ENCODE measurements around the gene CIDEA.
"Not testable (repeated sequence)": the region's sequence is repeated elsewhere in the genome, so short reads cannot be mapped to it uniquely, and the experiment has no call there.

Gene CIDEA

DNA sequence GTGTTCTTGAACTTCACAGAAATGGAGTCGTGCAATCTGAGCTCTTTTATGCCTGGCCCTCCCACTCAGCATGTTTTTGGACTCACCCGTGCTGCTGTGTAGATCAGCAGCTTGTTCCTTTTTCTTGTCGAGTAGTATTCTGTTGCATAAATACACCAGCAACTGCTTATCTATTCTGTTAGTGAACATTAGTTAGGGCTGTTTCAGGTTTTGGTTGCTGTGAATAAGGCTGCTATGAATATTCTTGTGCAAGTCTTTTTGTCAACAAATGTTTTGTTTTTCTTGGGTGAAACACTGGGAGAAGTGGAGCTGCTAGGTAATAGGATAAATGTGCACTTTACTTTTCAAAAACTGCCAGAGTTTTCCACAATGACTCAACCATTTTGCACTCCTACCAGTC is 15.3 kb upstream of the CIDEA start:
- no peak for DNase-seq (ENCODE audit: low read depth in 3 of 3, low spot score in 1 of 3)

DNA sequence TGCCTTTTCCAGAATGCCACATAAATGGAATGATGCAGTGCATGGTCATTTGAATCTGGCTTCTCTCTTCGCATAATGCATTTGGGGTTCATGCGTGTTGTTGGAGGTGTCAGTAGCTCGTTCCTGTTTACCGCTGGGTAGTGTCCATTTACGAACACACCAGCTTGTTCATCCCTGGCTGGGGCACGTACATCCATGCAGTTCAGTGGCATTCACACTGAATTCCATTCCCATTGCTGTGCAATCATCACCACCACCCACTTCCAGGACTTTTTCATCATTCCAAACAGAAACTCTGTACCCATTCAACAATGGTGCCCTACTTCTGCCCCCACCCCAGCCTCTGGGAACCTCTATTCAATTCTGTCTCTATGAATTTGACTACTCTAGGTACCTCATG is 14.7 kb upstream of the CIDEA start:
- DNase-seq (ENCODE audit: low read depth in 3 of 3, low spot score in 1 of 3), result no peak

DNA sequence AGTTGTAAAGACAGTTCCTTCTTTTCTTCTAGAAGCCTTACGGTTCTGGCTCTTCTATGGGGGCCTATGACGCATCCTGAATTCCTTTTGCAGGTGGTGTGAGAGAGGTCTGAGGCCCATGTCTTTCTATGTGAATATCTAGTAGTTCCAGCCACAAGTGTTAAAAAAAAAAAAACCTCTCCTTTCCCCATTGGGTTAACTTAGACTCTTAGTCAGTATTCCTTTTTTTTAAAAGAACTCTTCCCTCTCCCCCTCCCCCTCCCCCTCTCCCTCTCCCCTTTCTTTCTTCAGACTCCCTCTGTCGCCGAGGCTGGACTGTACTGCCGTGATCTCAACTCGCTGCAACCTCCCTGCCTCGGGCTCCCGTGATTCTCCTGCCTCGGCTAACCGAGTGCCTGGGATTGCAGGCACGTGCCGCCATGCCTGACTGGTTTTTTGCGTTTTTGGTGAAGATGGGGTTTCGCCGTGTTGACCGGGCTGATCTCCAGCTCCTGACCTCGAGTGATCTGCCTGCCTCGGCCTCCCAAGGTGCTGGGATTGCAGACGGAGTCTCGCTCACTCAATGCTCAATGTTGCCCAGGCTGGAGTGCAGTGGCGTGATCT is 11.4 kb upstream of the CIDEA start:
- no peak for DNase-seq (ENCODE audit: low read depth in 3 of 3, low spot score in 1 of 3)

DNA sequence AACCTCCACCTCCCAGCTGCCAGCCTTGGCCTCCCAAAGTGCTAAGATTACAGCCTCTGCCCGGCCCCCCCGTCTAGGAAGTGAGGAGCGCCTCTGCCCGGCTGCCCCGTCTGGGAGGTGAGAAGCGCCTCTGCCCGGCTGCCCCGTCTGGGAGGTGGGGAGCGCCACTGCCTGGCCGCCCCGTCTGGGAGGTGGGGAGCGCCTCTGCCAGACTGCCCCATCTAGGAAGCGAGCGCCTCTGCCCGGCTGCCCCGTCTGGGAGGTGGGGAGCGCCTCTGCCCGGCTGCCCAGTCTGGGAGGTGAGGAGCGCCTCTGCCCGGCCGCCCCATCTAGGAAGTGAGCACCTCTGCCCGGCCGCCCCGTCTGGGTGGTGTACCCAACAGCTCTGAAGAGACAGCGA is 10.9 kb upstream of the CIDEA start:
- not testable (repeated sequence) for DNase-seq (ENCODE audit: low read depth in 3 of 3, low spot score in 1 of 3)

DNA sequence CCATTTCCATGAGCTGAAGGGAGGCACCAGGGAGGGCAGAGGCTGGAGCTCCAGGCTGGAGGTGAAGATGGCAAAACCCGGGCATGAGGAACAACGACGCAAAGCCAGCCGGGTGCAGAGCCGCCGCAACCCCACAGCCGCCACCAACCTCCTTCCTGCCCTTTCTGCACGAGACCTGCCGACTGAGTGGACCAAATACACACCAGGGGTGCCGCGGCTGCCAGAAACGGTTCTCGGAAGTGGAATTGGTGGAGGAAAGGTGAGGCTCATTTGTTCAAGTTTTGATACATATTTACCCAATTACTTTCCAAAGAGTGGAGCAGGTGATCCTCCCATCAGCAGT is 8.4 kb upstream of the CIDEA start:
- no peak for DNase-seq (ENCODE audit: low read depth in 3 of 3, low spot score in 1 of 3)

DNA sequence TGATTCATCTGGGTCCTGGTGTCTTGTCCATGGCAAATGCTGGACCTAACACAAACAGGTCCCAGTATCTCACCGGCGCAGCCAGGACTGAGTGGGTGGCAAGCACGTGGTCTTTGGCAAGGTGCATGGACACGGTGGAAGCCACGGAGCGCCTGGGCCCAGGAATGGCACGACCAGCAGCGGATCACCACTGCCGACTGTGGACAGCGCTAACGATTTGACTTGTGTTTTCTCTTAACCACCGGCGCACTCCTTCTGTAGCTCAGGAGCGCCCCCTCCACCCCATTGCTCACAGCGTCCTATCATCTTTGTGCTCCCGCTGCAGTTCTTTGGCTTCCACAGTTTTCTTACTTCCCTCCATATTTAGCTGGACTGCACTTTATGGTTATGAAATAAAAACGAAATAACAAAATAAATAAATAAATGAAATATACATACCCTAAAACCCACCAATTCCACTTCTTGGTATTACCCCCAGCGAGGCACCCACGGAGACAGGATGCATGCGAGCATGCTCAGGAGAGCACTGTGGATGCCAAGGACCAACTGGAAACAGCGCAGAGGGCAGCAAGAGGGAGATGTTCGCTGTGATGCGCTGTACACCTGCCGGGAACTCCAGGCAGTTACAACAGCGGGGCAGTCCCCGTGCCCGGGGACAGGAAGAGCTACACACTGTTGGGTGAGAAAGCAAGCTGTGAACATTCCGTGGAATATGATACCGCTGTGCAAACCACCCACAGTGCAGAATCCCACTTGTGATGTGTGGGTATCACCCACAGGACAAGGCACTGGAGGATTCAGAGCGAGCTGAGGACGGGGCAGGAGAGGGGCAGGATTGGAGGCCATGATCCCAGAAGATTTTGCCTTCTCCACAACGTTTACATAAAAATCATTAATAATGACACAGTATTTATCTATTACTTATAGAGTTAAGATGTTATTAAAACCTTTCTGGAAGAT is 7.0 kb upstream of the CIDEA start:
- no peak for DNase-seq (ENCODE audit: low read depth in 3 of 3, low spot score in 1 of 3)

DNA sequence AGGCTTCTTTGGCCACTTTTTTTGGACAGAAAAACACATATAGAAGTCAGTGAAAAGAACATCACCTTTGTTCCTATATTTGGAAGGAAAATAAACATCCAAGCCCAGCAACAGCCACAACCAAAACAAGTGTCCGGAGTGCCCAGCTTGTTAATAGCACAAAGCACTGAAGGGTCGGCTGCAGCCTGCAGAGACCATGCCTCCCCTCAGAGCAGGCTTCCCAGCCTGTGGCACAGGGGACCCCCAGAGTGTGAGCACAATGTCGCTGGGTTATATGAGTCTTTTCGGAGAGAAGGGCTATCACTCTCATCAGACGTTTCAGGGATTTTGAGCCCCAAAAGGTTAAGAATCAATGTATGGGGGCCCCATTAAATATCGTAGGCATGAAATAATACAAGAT is 6.2 kb upstream of the CIDEA start:
- no peak for DNase-seq (ENCODE audit: low read depth in 3 of 3, low spot score in 1 of 3)

DNA sequence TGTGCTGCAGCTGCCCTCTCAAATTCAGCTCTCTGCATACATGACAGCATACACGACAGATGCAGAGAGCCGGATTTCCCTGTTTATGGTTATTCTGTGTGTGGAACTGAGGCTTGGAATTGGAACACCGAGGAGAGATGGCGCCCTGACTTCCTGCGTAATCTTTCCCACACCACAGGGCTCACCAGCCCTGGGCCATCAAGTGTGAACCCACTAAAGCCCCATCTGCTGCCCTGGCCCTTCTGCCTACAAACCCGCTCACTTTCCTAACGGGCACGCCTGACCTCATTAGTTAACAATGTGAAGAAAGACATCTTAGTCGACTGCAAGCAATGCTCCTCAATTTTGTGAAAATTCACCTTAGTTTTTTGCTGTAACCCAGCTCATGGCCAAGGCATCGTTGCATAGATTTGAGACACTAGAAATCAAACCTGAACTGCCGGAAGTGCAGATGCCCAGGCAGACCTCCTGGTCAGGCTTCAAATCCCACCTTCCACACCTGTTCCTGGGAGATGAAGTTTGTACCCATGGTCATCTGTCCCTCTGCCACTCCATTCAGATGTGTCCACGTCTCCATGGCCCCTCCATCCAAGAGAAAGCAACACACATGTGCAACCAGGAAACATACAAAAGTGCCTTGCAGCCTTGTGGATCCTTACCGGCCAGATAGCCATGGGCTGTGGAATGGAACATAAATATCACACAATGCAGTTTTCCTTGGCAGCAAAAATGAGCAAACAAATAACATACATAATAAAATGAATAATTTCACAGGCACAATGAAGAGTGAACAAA is 5.0 kb upstream of the CIDEA start:
- no peak for DNase-seq (ENCODE audit: low read depth in 3 of 3, low spot score in 1 of 3)

DNA sequence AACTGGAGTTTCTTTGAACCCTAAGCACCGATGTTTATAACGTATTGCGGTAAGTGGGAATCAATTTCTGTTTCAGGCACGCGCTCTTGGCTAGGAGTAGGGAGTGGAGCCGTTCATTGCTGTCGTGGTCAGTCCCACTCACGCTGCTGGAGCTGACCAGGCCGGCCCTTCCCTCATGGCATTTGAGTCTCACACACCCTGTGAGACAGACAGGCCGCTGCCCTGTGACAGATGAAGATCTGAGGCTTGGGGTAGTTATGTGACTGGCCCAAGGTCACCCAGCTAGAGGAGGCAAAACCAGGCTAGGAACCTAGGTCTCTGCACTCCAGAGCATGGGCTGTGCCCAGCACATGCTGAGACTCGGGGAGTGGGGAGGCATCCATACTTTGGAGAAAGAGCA is 2.9 kb upstream of the CIDEA start:
- no peak for DNase-seq (ENCODE audit: low read depth in 3 of 3, low spot score in 1 of 3)

DNA sequence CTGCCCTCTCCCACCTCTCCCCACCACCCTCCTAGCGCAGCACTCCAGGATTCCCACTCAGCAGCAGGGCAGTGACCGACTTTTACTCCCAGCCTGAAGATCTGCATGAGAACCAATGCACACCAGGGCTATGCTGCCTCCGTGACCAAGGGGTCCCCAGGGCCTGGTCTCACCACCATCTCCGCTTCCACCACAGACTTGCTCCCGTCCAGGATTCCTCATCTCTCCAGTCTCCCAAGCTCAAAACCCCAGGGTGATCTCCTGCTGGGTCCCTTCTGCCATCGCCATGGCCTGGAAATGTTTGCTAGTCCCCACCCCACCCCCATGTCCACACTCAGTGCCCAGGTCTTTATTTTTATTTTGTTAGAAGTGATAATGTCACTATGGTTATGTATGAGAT is 2.1 kb upstream of the CIDEA start:
- no peak for DNase-seq (ENCODE audit: low read depth in 3 of 3, low spot score in 1 of 3)

DNA sequence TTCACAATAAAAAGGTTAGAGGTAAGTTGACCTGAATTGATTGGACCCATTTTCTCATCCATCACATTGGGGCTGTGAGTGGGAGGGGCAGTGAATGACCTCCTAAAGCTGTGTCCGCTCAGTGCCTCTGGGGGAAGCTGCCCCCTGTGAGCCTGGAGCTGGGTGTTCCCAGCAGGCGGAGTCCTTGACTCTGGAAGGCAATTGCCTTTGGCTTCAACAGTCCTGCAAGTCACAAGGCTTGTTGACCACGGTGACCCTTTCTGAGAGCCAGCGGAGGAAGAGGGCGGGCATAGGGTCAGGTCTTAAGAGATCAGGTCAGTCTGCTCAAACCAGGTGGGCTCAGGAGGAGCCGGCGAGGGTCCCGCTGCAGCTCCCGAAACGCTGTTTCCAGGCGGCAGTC is 1.1 kb upstream of the CIDEA start:
- DNase-seq (ENCODE audit: low read depth in 3 of 3, low spot score in 1 of 3), result no peak

DNA sequence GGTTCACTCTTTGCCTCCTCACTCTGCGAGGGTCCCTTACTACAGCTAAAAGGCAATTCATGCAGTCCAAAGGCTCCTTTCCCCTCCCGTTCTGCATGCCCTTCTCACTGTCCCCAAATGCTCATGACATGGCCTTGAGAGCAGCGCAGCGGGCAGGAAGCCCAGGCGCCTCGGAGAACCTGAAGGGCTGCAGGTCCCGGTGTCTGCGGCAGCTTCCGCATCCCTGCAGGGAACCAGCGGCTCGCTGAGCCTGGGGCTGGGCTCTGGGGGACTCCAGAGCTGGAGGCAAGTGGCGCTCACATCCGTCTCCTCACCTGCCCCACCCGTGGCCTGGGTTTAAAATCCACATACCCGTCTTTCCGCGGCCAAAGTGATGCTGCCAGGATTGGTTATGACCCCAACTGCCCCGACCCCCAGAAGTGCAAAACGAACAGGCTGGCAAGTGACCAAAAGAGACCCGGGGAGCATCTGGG is 462 bp upstream of the CIDEA start:
- DNase-seq (ENCODE audit: low read depth in 3 of 3, low spot score in 1 of 3), result no peak

DNA sequence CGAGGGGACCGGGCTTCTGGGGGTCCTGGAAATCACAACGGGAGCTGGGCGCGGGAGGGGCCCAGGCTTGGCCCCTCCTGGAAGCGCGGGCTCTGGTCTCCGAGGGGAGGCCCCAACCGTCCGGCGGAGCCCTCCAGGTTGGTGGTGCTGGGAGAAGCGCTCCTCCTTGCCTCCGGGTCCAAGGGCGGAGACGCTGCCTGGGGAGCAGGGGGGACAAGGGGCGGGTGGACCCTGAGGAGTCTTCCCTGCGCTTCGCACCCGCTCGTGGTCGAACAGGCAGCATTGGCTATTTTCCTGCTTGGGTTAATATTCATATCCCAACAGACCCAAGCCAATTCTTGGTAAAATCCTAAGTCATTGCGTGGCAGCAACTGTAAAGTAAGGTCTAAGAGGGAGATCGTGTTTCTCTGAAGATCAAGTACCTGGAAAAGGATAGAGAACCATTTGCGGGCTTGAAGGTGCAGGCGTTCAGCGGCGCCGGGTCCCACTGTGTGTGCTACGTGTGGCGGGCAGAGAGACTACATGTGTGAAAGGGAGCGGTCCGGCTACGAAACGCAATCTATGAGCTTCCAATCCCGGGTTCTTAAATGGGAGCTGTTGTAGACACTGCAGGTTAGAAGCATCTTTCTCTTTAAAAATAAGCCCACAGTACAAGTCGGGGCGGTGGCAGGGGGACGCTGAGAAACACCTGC is 805 bp downstream of the CIDEA start:
- DNase-seq (ENCODE audit: low read depth in 3 of 3, low spot score in 1 of 3), result no peak

DNA sequence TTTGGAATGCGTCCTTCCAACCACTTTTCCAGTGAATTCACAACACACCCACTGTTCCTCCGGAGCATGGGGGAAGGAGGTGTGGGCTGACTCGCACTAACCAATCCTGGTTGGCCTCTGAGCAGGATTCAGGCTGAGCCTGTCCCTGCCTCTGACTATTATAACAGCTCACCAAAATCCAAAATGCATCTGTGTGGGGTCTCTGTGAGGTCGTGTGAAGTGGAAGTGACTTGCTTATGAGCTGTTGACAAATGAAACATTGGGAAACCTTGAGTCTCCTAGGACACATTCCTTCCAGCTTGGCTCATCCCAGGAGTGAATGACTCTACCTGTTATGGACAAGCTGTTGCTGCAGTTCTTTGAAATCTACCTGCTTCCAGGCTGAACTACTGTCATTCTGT is 1.5 kb downstream of the CIDEA start:
- DNase-seq (ENCODE audit: low read depth in 3 of 3, low spot score in 1 of 3), result no peak

DNA sequence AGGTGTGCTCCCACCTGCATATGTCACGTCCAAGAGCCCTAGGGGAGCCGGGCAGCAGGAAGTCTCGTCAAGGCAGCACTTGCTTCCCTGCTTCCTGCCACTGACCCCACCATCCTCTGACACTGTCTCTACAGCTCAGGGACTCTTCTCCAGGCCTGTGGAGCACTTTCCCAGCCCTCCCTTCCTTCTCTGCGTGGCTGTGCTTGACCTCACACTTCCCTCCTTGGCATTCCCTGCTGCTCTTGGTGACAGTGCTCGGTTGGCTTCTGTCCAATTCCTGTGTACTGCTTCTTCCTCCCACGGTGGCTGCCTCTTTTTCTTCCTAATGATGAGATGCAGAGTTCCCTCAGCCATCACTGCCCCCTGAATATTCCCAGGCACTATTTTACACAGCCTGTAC is 2.8 kb downstream of the CIDEA start:
- no peak for DNase-seq (ENCODE audit: low read depth in 3 of 3, low spot score in 1 of 3)

DNA sequence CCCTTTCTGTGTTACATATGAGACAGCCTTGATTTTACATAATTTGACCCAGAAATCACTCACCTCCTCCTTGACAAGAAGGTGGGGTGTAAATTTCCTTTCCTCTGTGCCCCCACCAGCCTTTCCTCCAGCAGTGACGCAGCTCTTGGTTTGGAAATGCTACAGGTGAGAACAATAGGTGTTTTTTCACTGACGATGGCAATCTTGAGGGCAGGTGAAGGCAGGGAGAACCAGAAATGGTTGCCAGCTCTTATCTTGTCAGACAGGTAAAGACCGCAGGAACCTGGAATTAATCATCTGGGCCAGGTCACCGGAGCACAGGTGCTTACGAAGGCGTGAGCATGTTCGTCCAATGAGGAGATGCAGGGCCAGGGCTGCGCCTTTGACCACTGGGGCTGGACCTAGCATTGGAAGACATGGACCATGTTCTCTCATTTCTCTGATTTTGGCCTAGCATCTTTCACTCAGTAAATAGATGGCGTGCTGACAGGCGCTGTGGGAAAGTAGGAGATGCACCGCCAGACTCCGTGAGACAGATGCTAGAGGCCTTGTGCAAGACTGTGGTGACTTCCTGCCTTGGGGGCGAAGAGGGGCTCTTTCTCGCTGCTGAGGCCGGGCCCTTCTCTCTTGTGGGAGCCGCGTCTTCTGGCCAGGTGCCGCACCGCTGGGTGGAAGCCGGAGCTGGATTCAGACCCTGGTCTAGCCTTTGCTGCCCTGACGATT is 4.0 kb downstream of the CIDEA start:
- no peak for DNase-seq (ENCODE audit: low read depth in 3 of 3, low spot score in 1 of 3)

DNA sequence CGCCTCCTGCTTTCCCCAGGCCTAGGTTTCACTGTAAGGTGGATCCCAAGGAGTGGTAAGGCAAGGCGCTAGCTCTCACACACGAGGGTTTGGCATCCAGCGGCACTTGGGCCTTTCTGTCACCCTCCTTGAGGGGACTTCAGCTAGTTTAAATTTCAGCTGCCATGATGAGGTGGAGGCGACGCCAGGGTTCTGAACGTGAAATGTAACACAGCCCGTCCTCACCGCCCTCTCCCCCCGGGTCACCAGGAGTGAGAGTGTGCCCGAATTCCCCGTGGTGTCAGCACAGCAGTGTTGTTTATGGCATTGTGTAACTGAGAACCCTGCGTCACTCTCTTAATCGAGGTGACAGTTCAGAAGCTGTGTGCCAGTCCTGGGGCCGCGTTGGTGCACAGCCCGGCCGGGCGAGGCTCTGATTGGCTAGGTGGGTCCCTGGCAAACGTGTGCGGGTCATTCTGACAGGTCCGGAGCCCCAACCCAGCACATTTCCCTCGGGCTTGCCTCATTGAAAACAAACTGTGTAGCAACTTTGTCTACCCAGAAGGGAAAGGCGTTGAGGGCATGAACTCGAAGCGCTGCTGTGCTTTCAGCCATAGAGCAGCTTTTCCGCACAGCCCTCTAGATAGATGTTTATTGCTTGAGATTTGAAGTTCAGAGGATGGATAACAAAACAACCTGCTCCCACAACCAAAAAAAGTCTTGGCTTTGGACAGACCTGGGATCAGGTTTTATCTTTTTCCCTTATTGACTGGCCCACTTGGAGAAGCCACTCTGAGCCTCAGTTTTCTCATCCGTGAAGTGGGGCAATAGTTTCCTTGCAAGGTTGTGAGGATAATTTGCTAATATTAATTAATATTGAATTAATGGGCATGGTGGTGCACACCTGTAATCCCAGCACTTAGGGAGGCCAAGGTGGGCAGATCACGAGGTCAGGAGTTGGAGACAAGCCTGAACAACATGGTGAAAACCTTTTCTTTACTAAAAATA is 4.9 kb downstream of the CIDEA start:
- DNase-seq (ENCODE audit: low read depth in 3 of 3, low spot score in 1 of 3), result no peak

DNA sequence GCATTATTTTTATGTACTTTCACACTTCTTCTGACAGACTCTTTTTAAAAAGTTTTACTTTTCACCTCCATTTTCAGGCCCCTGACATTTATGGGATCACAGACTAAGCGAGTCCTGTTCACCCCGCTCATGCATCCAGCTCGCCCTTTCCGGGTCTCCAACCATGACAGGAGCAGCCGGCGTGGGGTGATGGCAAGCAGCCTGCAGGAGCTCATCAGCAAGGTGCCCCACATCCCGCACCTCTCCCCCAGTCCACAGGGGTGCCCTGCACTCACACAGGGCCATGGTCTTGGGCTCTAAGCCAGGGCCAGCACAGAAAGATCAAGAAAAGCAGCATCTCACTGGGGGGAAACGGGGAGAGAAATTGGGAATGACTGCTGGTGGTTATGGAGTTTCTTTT is 8.6 kb downstream of the CIDEA start:
- DNase-seq (ENCODE audit: low read depth in 3 of 3, low spot score in 1 of 3), result no peak

DNA sequence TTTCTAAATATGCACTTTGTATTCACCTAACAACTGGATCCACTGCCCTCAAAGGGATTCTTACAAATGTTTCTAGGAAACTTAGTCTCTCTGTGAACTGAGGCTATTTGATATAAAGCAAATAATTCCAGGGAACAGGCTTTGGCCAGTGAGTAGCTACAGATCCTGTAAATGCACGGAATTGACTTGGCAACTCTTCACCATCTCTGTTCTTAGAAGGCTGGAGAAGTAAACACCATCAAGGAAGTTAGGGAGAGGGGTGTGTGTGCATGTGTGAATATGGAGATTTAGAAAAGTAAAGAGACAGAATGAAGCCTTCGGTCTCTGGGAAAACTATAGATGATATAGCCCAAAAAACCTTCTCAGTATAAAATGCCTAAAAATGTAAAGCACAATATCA is 10.7 kb downstream of the CIDEA start:
- no peak for DNase-seq (ENCODE audit: low read depth in 3 of 3, low spot score in 1 of 3)

Data from stimulated activated CD4-positive, alpha-beta T cell treated with anti-CD3 and anti-CD28 coated beads, TNF-alpha, amount 100 ng/mL, for 1 hour (primary cell).